ENCODE measurements around the gene GRIK2. TPM values are rescaled to one million over a fixed set of nuclear protein-coding genes. Genes with fewer than 3 reads are reported as not detected.
"Not testable (repeated sequence)": the region's sequence is repeated elsewhere in the genome, so short reads cannot be mapped to it uniquely, and the experiment has no call there.

The GRIK2 gene
- polyA plus RNA-seq, 1 donor = 16.5 TPM

- not testable (repeated sequence) for DNase-seq
Measured at GRCh38 chr6:101638865-101639264, 245.4 kb downstream of the GRIK2 start.

- DNase-seq = no peak
Measured at GRCh38 chr6:101640131-101640530, 246.6 kb downstream of the GRIK2 start.

DNA sequence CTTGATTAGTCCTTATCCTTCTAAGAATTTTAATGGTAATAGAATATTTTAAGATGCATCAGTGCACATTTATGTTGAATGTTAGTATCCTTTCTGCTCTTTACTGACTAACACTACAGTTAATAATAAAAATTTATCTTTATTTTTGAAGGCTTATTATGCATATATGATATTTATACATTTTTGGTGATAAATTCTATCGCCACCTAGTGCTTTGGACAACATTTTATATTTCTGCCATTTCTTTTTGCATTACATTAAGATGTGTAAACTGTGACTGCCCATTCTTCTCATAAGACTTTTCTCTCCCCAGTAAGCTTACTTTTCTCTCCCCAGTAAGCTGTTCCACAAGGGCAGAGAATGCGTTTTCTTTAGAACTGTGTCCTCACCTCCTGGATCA is 252.3 kb downstream of the GRIK2 start:
- DNase-seq = no peak

DNA sequence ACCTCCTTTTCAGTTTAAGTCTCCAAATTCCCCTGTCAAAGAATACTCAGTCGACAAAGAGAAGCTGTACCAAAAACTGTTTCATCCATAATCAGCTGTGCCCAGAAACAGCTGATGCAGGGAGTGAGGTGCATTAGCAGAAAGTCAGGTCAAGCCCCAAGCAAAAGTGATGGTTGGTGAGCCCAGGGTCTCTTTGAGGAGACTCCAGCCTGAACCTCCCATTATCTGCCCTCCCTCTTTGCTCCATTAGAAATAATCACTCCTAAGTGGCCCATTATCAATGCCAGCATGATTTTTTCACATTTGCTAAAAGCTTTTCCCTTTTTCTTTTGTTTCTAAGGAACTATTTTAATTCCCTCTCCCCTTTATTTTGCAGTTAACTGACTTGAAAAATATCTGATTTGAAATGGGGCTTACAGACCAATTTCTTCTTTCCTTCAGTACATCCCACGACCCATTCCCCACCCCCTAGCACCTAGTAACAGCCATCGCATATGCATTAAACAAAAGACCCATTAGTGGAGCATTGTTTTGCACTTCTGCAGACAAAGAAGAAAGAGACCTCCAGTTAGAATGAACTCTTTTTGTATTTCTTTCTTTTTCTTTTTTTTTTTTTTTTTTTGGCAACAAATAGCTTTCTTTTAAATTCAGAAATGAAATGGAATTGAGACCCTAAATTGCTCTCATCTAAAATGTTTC is 257.0 kb downstream of the GRIK2 start:
- DNase-seq = no peak

- DNase-seq = no peak
Measured at GRCh38 chr6:101652079-101652478, 258.6 kb downstream of the GRIK2 start.

DNA sequence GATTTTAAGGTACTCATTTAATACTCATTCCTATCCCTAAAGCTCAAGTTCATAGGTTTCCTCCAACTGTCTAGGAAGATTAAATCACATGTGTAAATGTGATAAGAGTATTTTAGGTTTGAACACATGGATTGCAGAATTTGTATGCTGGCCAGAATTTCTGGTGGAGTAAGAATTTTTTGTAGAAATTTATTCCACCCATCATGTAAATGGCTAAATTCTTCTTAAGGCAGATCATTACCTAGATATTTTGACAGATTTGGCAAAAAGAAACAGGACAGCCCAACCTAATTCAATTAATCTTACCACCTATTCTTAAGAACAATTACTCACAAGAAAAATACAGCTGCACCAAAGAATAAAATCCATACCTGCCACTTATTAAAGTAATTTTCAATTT is 261.6 kb downstream of the GRIK2 start:
- no peak for DNase-seq

DNA sequence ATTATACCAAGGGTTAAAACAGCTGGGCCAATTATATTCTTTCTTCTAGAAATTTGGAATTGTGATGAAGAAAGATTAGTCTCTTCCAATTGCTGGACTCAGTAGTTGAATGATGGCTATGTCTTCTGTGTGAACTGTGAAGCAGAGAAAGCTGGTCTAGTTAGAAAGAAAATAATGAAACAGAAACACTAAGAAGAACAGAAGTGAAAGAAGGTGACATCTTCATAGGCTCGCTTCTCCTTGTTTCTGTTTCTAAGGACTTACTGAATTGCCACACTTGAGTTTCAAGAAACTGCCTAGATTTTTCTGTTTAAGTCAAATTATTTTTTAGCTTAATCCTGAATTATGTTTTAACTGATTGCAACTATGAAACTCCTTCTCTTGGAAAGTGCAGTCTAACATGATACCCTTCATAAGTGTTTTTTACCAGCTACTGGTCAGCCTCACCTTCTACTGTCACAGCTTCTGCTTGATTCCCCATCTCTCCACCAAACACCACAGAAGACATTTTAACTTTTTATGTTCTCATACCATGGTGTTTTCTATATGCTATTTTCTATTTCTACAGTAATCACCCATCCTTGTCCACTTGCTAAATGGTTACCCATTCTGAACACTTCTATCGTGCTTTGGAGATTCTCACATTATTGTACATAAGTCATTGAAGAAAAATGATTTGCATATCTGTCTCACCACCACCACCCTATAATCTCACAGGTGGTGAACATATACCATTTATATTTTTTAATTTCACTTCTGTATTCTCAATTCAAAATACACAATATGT is 268.8 kb downstream of the GRIK2 start:
- DNase-seq = no peak

- DNase-seq = no peak
Measured at GRCh38 chr6:101663100-101663499, 269.6 kb downstream of the GRIK2 start.

GRCh38 chr6:101666256-101666655 is 272.7 kb downstream of the GRIK2 start:
- DNase-seq = no peak

GRCh38 chr6:101668496-101669030 is 275.1 kb downstream of the GRIK2 start:
- no peak for DNase-seq

GRCh38 chr6:101676187-101676586 is 282.7 kb downstream of the GRIK2 start:
- no peak for DNase-seq

- no peak for DNase-seq
Measured at GRCh38 chr6:101682937-101683336, 289.4 kb downstream of the GRIK2 start.

DNA sequence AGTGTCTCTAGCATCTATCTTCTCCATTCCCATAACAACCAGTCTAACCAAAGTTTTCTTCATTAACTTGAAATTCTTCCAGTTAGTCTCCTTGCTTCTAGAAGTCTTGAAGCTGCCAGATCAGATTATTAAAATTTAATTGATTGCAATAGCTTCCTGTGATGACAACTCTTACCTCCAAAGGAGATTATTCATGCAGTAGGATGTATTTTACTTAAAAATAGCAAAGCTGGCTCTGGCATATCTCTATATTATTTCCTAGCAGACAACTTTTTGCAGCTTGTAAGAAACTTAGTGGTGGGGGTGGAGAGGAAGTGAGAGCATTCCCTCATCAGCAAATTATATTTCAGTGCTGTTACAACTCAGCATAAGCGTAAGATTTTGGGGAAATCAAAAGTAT is 290.4 kb downstream of the GRIK2 start:
- no peak for DNase-seq

DNA sequence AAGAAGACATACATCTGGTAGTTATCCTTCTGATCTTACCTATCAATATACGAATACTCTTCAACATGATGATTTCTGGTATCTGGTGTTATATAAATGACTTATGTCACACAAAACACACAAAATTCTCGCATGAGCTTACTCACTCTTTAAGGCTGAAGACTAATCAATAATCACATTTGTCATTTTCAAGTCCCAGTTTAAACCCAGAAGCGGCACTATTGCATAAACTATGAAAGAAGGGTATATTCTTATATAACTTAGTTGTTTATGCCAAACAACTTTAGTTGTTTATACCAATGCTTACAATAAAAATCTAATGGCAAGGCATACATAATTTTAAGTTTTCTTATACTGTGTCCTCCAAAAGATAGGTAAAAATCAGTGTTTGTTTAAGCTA is 293.1 kb downstream of the GRIK2 start:
- DNase-seq = no peak

DNA sequence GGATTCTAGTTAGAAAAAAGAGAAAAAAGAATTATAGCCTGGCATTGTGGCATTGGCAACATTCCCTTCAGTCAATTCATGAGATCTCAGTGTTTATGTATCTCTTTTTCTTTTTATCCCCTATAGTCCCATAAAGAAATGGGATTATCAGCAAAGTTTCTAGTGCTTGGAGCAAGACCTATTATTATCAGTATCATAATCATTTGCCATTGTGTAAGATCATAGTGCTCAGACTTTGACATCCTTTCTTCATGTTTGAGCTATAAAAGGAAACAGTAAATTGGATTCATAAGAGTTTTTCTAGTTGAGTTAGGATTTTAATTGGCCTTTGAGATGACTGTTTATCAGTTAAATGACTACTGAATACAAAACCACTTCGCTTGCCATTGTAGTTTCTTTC is 295.6 kb downstream of the GRIK2 start:
- DNase-seq = no peak

DNA sequence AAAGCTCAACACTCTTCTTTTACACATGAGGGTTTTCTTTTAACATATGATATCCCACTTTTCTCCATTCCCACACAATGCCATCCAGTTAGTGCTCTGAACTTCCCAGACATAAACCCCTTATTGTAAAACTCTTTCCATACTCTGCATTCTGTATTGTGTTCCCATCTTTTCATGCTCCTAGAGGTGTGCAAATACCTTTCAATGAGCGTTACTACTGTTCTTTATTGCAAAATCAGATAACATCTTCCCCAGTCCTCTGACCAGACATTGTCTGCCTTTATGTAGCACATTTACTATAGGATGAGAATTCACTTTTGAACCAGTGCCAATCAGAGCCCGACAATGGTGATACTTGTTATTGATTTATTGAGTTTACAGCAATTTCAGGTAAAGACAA is 296.2 kb downstream of the GRIK2 start:
- no peak for DNase-seq

GRCh38 chr6:101700655-101701054 is 307.1 kb downstream of the GRIK2 start:
- DNase-seq = no peak

DNA sequence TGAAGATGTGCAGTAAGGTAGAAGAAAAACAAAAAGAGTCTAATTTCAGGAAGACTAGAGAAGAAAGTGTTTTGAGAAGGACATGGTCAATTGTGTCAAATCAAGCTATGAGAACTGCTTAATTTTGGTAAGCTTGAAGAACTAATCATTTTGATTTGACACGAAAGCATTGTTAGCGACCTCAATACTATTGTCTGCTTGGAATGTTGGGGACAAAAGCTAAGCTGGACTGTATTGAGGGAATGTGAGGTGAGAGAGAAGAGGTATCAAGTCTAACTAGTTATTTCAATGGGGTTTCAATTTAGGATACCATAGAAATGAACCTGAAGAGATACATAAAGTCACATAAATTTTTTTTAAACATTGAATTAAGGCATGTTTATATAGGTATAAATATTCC is 309.8 kb downstream of the GRIK2 start:
- DNase-seq = no peak

GRCh38 chr6:101705866-101706265 is 312.4 kb downstream of the GRIK2 start:
- no peak for DNase-seq

DNA sequence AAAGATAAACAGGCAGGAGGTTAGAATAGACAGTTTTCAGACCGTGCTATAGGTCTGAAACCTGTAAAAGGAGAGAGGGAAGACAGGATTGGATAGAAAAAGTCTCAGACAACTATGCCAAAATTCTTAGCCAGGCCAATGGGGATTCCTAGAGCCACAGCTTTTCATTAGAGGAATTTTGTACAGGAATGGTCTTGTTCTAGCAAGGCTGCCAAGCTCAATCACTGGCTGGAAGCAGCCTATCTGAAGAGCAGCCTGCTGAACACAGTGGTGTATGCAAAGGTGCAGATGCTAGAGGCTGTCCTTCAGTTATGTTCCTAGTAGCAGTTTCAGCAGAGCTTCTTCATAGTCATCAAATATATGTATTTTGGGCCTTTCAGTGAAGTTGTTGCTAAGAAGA is 313.1 kb downstream of the GRIK2 start:
- no peak for DNase-seq

DNA sequence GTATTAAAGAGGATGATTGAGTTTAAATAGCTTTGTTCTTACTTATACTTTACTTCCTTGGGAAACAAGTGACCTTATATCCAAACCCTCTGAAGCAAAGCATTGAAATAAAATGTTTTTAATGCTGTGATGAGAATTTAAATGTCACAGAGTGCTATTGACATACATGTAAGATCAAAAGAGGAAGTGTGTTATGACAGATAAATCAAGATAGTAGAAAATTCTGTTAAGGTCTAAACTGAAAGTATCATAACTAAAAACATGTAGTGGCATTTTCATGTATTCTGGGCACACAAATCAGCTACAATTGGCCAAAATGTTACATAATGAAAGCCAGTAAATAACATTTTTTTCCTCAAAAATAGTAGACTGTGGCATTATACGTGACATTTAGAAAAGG is 318.0 kb downstream of the GRIK2 start:
- no peak for DNase-seq

DNA sequence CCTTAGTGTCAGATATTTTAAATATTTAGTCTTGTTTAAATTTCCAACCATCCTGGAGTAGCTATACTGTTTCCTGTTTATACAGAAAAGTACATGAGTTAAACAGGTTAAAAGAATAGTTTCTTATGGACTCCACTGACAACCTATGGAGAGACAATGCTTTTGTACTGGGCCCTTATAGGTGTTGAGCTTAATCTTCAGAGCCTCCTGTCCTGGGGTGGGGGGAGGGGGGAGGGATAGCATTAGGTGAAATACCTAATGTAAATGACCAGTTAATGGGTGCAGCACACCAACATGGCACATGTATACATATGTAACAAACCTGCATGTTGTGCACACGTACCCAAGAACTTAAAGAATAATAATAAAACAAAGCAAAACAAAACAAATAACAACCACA is 322.9 kb downstream of the GRIK2 start:
- no peak for DNase-seq

DNA sequence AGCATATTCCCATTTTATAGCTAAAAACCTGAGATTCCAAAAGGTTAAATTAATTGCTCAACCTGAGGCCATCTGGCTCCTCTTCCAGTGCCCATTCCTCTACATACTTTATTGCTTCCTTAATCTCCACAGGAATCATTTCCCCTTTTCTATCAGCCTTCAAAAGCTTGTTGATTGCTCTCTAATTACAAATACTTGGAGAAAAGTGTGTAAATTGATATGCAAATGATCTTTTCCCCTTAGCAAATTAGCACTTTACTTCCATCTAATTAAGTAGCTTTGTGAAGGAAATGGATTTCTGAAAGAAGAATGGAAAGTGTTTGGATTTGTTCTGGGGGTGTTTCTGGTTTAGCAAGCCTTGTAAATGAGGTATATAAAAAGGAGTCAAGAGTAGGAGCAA is 323.3 kb downstream of the GRIK2 start:
- no peak for DNase-seq

GRCh38 chr6:101719521-101719920 is 326.0 kb downstream of the GRIK2 start:
- DNase-seq = no peak

Data from left kidney (tissue), 2 donors.